ENCODE results near the gene ADAM22. TPM values are rescaled to one million over a fixed set of nuclear protein-coding genes. Genes with fewer than 3 reads are reported as not detected.

The ADAM22 gene
- total and polyA plus RNA-seq, 2 of the 4 experiments (the other 2 are of a cell fraction): 0.03 to 0.18 TPM

DNA sequence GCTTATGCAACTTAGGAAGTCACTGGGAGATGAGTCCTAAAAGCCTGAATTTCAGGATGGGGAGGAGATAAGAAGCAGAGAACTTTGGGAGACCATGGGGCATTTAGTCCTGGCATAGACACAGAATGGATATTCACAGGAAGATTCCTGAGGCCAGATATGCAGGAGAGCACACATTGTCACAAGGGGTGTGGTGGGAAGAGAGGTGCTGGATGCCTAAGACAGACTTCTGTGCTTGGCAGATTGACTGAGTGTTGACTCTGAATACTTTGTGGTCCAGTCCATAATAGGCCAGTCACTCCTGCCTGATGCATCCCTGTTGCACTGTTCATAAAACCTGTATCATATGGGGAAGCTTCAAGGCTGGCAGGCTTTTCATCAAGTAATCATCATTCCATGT lies 267.3 kb downstream of the ADAM22 start:
- H3K18ac ChIP-seq (ENCODE audit: low read depth, low read length): no peak overlapping the region
- H2AK9ac ChIP-seq (replicated peaks; ENCODE audit: low read depth, low read length, poor library complexity): no peak overlapping the region
- peaks cover 19% of the 10 kb centered on the region for H3K36me3 ChIP-seq (ENCODE audit: control insufficient read depth, insufficient read depth, low read length)
- H2BK15ac ChIP-seq (ENCODE audit: low read depth, low read length): no peak overlapping the region
- no peak overlapping the region for H4K8ac ChIP-seq (ENCODE audit: low read depth in 2 of 2, low read length in 2 of 2)
- no peaks in the 10 kb centered on the region for H4K20me1 ChIP-seq (ENCODE audit: insufficient read depth, low read length)
- TF ChIP-seq MXI1 (IDR thresholded peaks at IDR 0.05; ENCODE audit: borderline replicate concordance, low read depth, low read length): no peak
- TF ChIP-seq MAFK (IDR thresholded peaks at IDR 0.05; ENCODE audit: low read depth, low read length): no peak
- no peak for TF ChIP-seq NFE2L2 (IDR thresholded peaks at IDR 0.05; ENCODE audit: low read depth, low read length)
- no peak for TF ChIP-seq MAZ (IDR thresholded peaks at IDR 0.05; ENCODE audit: borderline replicate concordance, low read depth, low read length)
- no peak for TF ChIP-seq RCOR1 (IDR thresholded peaks at IDR 0.05; ENCODE audit: insufficient replicate concordance, low read length)
- TF ChIP-seq BHLHE40 (IDR thresholded peaks at IDR 0.05; ENCODE audit: low read depth, low read length): no peak
- no peak for TF ChIP-seq CEBPB (IDR thresholded peaks at IDR 0.05; ENCODE audit: low read depth, low read length)
- TF ChIP-seq RFX5 (IDR thresholded peaks at IDR 0.05; ENCODE audit: low read depth, low read length): no peak
- no peak for TF ChIP-seq RAD21 (IDR thresholded peaks at IDR 0.05; ENCODE audit: low read length)
- no peak for TF ChIP-seq FOS (IDR thresholded peaks at IDR 0.05; ENCODE audit: low read depth, low read length)
- TF ChIP-seq, protein P1, sequence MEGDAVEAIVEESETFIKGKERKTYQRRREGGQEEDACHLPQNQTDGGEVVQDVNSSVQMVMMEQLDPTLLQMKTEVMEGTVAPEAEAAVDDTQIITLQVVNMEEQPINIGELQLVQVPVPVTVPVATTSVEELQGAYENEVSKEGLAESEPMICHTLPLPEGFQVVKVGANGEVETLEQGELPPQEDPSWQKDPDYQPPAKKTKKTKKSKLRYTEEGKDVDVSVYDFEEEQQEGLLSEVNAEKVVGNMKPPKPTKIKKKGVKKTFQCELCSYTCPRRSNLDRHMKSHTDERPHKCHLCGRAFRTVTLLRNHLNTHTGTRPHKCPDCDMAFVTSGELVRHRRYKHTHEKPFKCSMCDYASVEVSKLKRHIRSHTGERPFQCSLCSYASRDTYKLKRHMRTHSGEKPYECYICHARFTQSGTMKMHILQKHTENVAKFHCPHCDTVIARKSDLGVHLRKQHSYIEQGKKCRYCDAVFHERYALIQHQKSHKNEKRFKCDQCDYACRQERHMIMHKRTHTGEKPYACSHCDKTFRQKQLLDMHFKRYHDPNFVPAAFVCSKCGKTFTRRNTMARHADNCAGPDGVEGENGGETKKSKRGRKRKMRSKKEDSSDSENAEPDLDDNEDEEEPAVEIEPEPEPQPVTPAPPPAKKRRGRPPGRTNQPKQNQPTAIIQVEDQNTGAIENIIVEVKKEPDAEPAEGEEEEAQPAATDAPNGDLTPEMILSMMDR (conservative IDR thresholded peaks at IDR 0.05; ENCODE audit: low read depth, low read length): no peak
- H3K56ac ChIP-seq (ENCODE audit: extremely low read depth, insufficient read depth, low read length): no peak overlapping the region
- no peak overlapping the region for H2BK120ac ChIP-seq (ENCODE audit: low read depth, low read length)
- DNase-seq (no peak), ATAC-seq (ENCODE audit: low read depth) (no peak)
- in situ Hi-C loops (cut with MboI; ENCODE audit: low sequenced_read_pairs) (no loop called here), intact Hi-C loops (cut with micrococcal nuclease) (no loop called here), dilution Hi-C loops (cut with HindIII; ENCODE audit: low sequenced_read_pairs, unreplicated experiment) (no loop called here)
- CTCF ChIA-PET: no interaction called here
- H2BK5ac ChIP-seq (ENCODE audit: low read depth, low read length, poor library complexity, severe bottlenecking): no peak overlapping the region
- no peak overlapping the region for H3K9ac ChIP-seq (ENCODE audit: low read depth, low read length)
- H3K9me3 ChIP-seq (ENCODE audit: control insufficient read depth, insufficient read depth, low read length): no peaks in the 10 kb centered on the region
- H3K9me1 ChIP-seq (ENCODE audit: insufficient read depth, low read length): no peaks in the 10 kb centered on the region
- H2AK5ac ChIP-seq (ENCODE audit: low read depth, low read length): no peak overlapping the region
- POLR2A ChIA-PET (ENCODE audit: unreplicated experiment): no interaction called here
- no peak overlapping the region for H3K14ac ChIP-seq (replicated peaks; ENCODE audit: low read depth, low read length)
- no peaks in the 10 kb centered on the region for H3K79me1 ChIP-seq (ENCODE audit: low read depth in 1 of 2, low read length in 2 of 2)
- H4K5ac ChIP-seq (ENCODE audit: low read depth, low read length): no peak overlapping the region
- no peaks in the 10 kb centered on the region for H3K27me3 ChIP-seq (ENCODE audit: control insufficient read depth, insufficient read depth, low read length)
- no peak overlapping the region for H3K27ac ChIP-seq (ENCODE audit: insufficient read depth, low read length)
- H3K23ac ChIP-seq (ENCODE audit: low read depth, low read length): no peak overlapping the region
- H4K91ac ChIP-seq (ENCODE audit: insufficient read depth, low read depth, low read length): no peak overlapping the region
- no peak overlapping the region for H3K4ac ChIP-seq (ENCODE audit: low read depth, low read length)
- H3K4me1 ChIP-seq (ENCODE audit: control insufficient read depth, insufficient read depth, low read length): no peaks in the 10 kb centered on the region
- no peak overlapping the region for H3K4me3 ChIP-seq (ENCODE audit: insufficient read depth, low read depth, low read length)
- no peak overlapping the region for H2AFZ ChIP-seq (replicated peaks; ENCODE audit: low read length, poor library complexity)
- H3K4me2 ChIP-seq (ENCODE audit: low read depth, low read length): no peak overlapping the region
- H2BK20ac ChIP-seq (ENCODE audit: low read depth, low read length): no peak overlapping the region
- BruUV-seq (replicated peaks): no TSS peak

Data from IMR-90 (cell line).